OCI-LY3 (cell line): ENCODE measurements around the gene MAN1A1.

Experiments used
- H2AFZ ChIP-seq: fragments of 200-600, 300-600 bp; shearing (Covaris generic); 2 replicates; pipeline ENCODE4 v1.6.0; 2014; ENCODE audit warnings: antibody characterized with exemption, low read depth, low read length
- H3K27ac ChIP-seq: fragments of 200-600, 300-600 bp; sonication (generic); 2 replicates; pipeline ENCODE4 v1.5.1; 2014; ENCODE audit warnings: mild to moderate bottlenecking, low read length, moderate library complexity, mixed read lengths
- H3K27me3 ChIP-seq: fragments of 200-600, 300-600 bp; sonication (generic); 2 replicates; pipeline ENCODE4 v1.6.1; 2014; ENCODE audit warnings: low read depth, low read length, mixed read lengths
- H3K36me3 ChIP-seq: fragments of 200-600, 300-600 bp; sonication (generic); replicated peaks from 2 replicates; pipeline ENCODE3; 2014; ENCODE audit warnings: low read depth, low read length, mixed read lengths
- H3K4me1 ChIP-seq: fragments of 300-600, 200-600 bp; sonication (generic); 2 replicates; pipeline ENCODE4 v1.6.1; 2014; ENCODE audit warnings: low read length, mixed read lengths
- H3K4me2 ChIP-seq: fragments of 200-600, 300-600 bp; sonication (generic); 2 replicates; pipeline ENCODE4 v1.6.1; 2014; ENCODE audit warnings: low read length, mixed read lengths
- H3K4me3 ChIP-seq: fragments of 300-600, 200-600 bp; sonication (generic); 2 replicates; pipeline ENCODE4 v1.5.1; 2014; ENCODE audit warnings: antibody characterized with exemption, mild to moderate bottlenecking, low read length, moderate library complexity
- H3K79me2 ChIP-seq: fragments of 300-600, 200-600 bp; shearing (Covaris generic); 2 replicates; pipeline ENCODE4 v1.6.1; 2014; ENCODE audit warnings: mild to moderate bottlenecking, low read length, mixed read lengths
- H3K9ac ChIP-seq: fragments of 300-600, 200-600 bp; shearing (Covaris generic); 2 replicates; pipeline ENCODE4 v1.6.0; 2014; ENCODE audit warnings: mild to moderate bottlenecking, low read length, moderate library complexity
- H3K9me3 ChIP-seq: fragments of 200-600, 300-600 bp; shearing (Covaris generic); 2 replicates; pipeline ENCODE4 v1.6.1; 2014; ENCODE audit warnings: low read length, mixed read lengths; ENCODE audit not compliant: insufficient read depth
- H4K20me1 ChIP-seq: fragments of 200-600, 300-600 bp; sonication (generic); 2 replicates; pipeline ENCODE4 v1.6.1; 2016; ENCODE audit warnings: low read length, mixed read lengths; ENCODE audit not compliant: insufficient read depth
- EZH2phosphoT487 ChIP-seq: fragments of 200-600 bp; shearing (Covaris generic); IDR thresholded peaks from 2 replicates; pipeline ENCODE4 v1.6.1; 2018; ENCODE audit warnings: antibody characterized with exemption, mixed run types, low read depth
- TF ChIP-seq, protein P1 (sequence below): fragments of 200-600, 300-600 bp; sonication (generic); IDR thresholded peaks from 2 replicates; pipeline ENCODE4 v1.5.1; 2014; ENCODE audit warnings: antibody characterized with exemption, low read length, low read depth

The MAN1A1 gene

GRCh38 chr6:119190176-119190575 lies 159.4 kb downstream of the MAN1A1 start:
- no peak overlapping the region for H3K27ac ChIP-seq
- H3K4me3 ChIP-seq, result no peak overlapping the region
- no peaks in the 10 kb centered on the region for H3K4me1 ChIP-seq
- no peak overlapping the region for H2AFZ ChIP-seq
- no peak overlapping the region for H3K9ac ChIP-seq
- TF ChIP-seq EZH2phosphoT487, result no peak
- TF ChIP-seq, protein P1, sequence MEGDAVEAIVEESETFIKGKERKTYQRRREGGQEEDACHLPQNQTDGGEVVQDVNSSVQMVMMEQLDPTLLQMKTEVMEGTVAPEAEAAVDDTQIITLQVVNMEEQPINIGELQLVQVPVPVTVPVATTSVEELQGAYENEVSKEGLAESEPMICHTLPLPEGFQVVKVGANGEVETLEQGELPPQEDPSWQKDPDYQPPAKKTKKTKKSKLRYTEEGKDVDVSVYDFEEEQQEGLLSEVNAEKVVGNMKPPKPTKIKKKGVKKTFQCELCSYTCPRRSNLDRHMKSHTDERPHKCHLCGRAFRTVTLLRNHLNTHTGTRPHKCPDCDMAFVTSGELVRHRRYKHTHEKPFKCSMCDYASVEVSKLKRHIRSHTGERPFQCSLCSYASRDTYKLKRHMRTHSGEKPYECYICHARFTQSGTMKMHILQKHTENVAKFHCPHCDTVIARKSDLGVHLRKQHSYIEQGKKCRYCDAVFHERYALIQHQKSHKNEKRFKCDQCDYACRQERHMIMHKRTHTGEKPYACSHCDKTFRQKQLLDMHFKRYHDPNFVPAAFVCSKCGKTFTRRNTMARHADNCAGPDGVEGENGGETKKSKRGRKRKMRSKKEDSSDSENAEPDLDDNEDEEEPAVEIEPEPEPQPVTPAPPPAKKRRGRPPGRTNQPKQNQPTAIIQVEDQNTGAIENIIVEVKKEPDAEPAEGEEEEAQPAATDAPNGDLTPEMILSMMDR, result no peak
- H4K20me1 ChIP-seq, result no peaks in the 10 kb centered on the region
- H3K4me2 ChIP-seq, result no peak overlapping the region
- no peaks in the 10 kb centered on the region for H3K36me3 ChIP-seq
- H3K9me3 ChIP-seq, result no peaks in the 10 kb centered on the region
- H3K79me2 ChIP-seq, result no peaks in the 10 kb centered on the region
- H3K27me3 ChIP-seq, result no peaks in the 10 kb centered on the region

GRCh38 chr6:119189498-119189897 lies 160.1 kb downstream of the MAN1A1 start:
- H3K36me3 ChIP-seq, result no peaks in the 10 kb centered on the region

DNA sequence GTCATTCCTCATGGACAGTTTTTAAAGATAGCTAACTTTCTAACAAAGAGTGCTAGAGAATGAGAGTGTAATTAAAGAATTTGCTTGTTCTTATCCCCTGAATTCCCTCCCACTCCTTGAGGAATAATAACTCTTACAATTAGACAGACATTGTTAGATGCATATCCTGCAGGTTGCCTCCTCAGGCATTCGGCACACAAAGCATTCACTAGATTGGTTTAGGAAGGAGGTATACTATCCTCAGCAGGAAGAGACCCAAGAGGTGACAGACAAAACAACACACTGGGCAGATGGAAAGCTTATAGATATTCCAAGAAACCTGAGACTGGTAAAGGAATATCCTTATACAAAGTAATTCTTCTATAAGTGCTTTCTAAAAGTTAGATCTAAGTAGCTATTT lies 162.0 kb downstream of the MAN1A1 start:
- no peak overlapping the region for H3K27ac ChIP-seq

More at GRCh38 chr6:119189498-119189897, 160.1 kb downstream of the MAN1A1 start:
- H3K27ac ChIP-seq, result no peak overlapping the region
- no peak overlapping the region for H3K4me3 ChIP-seq
- no peaks in the 10 kb centered on the region for H4K20me1 ChIP-seq
- H3K4me2 ChIP-seq, result no peak overlapping the region
- no peaks in the 10 kb centered on the region for H3K79me2 ChIP-seq
- no peaks in the 10 kb centered on the region for H3K9me3 ChIP-seq
- TF ChIP-seq, protein P1, result no peak
- TF ChIP-seq EZH2phosphoT487, result no peak
- H3K27me3 ChIP-seq, result no peaks in the 10 kb centered on the region
- H3K9ac ChIP-seq, result no peak overlapping the region
- H2AFZ ChIP-seq, result no peak overlapping the region
- no peaks in the 10 kb centered on the region for H3K4me1 ChIP-seq

GRCh38 chr6:119186490-119186889 lies 163.1 kb downstream of the MAN1A1 start:
- no peak for TF ChIP-seq EZH2phosphoT487
- TF ChIP-seq, protein P1, result no peak
- no peaks in the 10 kb centered on the region for H4K20me1 ChIP-seq
- H3K27ac ChIP-seq, result no peak overlapping the region
- H3K79me2 ChIP-seq, result no peaks in the 10 kb centered on the region
- H3K9me3 ChIP-seq, result no peaks in the 10 kb centered on the region
- no peak overlapping the region for H2AFZ ChIP-seq
- H3K4me3 ChIP-seq, result no peak overlapping the region
- H3K9ac ChIP-seq, result no peak overlapping the region
- H3K4me2 ChIP-seq, result no peak overlapping the region
- H3K4me1 ChIP-seq, result no peaks in the 10 kb centered on the region
- H3K36me3 ChIP-seq, result no peaks in the 10 kb centered on the region
- no peaks in the 10 kb centered on the region for H3K27me3 ChIP-seq

More for the DNA sequence above, 162.0 kb downstream of the MAN1A1 start:
- no peak for TF ChIP-seq EZH2phosphoT487
- TF ChIP-seq, protein P1, result no peak
- Histone ChIP-seq H4K20me1 (no peaks in the 10 kb centered on the region), H3K9me3 (no peaks in the 10 kb centered on the region), H3K9ac (no peak overlapping the region), H3K4me3 (no peak overlapping the region), H3K79me2 (no peaks in the 10 kb centered on the region), H3K36me3 (no peaks in the 10 kb centered on the region), H3K4me2 (no peak overlapping the region), H3K27me3 (no peaks in the 10 kb centered on the region), H2AFZ (no peak overlapping the region), H3K4me1 (no peaks in the 10 kb centered on the region)
